ENCODE results near the gene COL5A1.
"Not testable (repeated sequence)": the region's sequence is repeated elsewhere in the genome, so short reads cannot be mapped to it uniquely, and the experiment has no call there.

COL5A1 gene

DNA sequence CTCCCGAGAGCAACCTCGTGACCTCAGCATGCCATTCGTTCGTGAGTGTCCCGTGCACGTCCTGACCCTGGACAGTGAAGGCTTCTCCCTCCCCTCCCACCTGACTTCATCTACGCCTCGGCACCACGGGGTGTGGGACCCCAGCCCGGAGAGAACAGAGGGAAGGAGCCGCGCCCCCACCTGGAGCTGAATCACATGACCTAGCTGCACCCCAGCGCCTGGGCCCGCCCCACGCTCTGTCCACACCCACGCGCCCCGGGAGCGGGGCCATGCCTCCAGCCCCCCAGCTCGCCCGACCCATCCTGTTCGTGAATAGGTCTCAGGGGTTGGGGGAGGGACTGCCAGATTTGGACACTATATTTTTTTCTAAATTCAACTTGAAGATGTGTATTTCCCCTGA lies 200.7 kb downstream of the COL5A1 start:
- no peak for DNase-seq

DNA sequence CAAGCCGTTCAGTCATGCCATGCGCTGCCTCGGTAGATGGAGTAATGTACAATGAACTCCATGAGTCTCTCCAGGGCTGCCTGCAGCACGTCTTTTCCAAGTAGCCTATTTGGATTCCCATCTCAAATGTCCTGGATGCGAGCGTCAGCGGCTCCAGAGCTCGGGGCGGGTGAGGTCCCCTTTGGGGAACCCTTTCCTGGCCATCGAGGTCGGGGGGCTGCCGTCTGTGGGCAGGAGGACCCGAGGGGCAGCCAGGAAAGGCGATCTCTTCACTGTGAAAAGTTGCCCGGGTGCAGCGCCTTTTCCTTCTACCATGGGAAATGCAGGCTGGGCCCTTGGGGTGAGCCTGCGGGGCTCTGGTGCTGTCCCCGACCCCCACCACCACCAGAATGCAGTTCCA lies 202.1 kb downstream of the COL5A1 start:
- no peak for DNase-seq

DNA sequence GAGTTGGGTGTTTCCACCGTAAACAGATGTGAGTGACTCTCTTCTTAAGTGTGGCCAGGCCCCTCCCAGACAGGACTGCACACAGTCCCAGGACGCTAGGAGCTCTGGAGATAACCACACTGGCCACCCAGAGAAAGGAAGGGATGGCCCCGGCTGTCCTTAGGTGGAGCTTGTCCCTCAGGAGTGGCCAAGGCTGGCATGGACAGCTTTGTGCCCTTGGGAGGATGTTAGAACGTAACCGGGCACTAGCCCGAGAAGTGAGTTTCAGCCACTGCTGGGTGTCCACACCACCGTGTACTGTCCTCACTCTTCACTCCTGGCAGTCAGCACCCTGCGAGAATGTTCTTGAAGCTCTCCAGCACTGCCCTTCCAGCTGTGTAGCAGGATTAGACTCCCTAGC lies 203.2 kb downstream of the COL5A1 start:
- DNase-seq, result no peak

DNA sequence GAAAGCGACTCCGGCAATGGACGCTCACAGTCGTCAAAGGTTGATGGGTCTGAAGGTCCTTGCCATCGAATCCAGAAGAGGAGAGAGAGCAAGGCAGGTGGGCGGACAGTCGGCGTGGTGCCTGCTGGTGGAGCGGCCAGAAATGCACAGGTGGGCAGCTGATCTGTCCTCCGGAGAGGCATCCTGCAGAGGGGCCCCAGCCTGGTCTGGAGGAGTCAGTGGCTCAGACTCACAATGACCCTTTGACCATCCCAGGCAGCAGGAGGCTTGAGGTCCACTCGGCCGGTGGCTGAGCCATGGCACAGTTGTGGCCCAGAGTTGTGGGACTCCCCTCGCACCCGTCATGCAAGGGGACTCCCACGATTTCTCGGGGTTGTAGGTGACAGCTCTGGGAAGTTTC lies 204.6 kb downstream of the COL5A1 start:
- DNase-seq, result no peak

DNA sequence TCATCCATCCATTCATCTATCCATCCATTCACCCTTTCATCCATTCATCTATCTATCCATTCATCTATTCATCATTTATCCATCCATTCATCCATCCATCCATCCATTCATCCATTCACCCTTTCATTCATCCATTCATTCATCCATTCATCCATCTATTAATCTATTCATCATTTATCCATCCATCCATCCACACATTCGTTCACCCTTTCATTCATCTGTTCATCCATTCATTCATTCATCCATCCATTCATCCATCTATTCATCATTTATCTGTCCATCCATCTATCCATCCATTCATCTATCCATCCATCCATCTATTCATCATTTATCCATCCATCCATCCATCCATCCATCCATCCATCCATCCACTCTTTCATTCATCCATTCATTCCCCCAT lies 205.1 kb downstream of the COL5A1 start:
- no peak for DNase-seq

DNA sequence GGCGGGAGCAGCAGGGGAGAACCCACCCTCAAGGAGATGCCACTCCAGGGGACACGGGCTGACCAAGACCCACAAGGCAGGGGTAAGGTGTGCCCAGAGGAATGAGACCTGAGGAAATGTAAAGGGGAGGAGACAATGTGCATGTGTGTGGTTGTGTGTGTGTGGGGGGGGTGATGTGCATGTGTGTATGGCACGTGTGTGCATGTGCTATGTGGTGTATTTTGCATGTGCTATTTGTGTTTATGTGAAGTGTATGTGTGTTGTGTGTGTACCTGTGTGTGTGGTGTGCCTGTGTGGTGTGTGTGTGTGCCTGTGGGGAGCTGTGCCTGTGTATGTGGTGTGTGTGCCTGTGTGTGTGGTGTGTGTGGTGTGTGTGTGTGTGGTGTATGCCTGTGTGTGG lies 205.5 kb downstream of the COL5A1 start:
- no peak for DNase-seq

DNA sequence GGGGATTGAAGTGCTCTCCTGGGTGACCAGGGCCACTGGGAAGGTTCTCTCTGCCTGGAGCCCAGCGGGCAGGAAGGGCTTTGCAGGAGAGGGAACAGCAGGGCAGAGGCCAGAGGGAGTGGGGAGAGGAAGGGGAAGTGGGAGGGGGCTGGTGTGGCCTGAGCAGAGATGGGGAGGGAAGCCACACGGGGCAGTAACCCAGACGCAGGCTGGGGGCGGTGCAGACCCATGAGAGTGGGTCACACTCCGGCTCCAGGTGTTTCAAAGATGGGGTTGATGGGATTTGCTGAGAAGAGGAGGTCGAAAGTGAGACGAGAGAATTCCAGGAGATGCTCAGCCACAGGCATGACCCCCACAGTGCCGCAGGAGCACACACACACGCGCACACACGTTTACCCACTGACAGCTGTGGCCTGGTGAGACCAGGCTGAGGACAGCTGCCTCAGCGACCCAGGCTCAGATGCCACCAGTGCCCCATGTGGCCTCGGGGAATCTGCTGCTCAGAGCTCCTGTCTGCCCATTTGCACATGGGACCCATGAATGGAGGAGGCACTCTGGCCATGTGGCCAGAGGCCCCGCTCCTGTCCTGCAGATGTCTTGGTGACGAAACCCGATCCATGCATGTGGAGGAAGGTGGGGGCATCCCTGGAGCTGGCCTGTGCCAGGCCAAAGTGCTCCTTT lies 206.3 kb downstream of the COL5A1 start:
- DNase-seq, result no peak

DNA sequence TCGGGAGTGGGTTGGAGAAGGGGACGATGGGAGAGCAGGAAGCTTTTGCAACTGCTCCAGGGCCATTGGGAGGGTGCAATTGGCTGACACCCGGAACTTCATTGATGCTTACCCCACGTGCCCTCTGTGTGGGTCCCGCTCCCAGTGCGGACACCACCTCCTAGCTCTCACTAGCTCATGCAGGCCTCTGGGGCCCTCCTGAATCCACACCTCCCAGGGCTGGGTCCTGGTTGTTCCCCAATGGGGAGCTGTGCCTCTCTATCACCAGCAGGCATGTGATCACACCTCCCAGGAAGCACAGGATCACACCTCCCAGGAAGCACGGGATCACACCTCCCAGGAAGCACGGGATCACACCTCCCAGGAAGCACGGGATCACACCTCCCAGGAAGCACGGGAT lies 206.9 kb downstream of the COL5A1 start:
- no peak for DNase-seq

DNA sequence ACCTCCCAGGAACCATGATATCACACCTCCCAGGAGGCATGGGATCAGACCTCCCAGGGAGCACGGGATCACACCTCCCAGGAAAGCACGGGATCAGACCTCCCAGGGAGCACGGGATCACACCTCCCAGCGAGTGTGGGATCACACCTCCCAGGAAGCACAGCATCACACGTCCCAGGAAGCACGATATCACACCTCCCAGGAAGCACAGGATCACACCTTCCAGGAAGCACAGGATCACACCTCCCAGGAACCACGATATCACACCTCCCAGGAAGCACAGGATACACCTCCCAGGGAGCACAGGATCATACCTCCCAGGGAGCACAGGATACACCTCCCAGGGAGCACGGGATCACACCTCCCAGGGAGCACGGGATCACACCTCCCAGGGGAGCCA lies 209.0 kb downstream of the COL5A1 start:
- DNase-seq, result no peak

DNA sequence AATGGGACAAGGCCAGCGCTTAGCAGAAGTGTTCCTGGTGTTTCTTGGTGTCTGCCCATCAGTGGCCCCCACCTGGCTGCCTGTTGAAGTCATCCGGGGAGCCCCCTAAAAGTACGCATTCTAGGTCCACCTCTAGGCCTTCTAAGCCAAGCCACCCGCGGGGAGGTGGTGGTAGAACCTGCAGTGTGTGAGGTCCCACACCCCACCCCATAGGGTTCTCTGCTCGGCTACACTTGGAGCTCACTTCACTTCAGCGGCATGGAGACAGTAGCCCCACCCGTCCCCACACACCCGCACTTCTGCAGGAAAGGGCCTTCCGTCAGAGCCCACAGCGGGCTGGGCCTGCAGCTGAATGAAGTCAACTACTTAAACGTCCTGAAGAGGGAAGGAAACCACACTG lies 209.4 kb downstream of the COL5A1 start:
- DNase-seq, result no peak

DNA sequence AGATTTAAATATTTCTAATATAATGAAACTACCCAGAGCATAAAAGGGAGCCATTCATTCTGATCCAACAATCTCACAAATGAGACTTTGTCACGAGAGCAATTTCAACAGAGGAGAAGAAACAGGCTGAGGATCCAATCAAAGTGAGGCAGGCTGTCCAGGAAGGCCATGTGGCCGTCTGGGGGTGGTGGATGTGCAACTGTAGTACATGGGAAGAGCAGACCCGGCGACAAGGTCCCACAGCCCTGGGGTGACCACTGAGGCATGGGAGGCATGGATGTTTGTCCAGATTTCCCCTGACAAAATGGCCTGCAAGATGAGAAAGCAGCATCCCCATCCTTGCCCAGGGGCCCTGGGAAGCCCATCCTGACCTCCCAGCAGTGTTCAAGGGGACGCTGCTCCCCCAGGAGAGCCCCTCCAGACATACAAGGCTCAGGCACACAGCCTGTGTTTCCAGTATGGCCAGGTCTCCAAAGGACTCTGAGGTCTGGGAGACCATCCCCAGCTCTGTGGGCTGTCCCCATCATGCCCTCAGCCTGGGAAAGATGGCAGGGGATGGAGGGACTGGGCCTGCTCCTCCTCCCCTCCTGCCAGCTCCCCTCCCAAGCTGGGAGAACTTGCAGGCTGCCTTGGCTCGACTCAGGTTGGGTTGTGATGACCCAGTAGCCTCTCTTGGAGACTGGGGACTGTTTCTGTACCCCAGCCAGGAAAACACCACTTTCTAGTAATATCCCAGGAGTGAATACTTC lies 211.5 kb downstream of the COL5A1 start:
- no peak for DNase-seq

DNA sequence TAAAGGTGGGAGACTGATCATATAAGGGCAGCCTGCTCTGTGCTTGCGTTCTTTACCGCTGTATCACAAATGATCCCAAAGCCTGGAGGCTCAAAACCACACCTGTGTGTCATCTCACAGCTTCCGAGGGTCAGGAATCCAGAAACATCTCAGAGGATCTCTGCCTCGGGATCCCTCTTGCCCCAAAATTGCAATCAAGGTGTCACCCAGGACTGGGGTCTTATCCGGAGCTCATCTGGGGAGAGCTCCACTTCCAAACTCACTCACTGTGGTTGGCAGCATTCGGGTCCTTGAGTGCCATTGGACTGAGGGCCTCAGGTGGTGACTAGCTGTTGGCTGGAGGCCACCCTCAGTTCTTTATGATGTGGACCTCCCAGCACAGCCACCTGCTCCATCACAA lies 212.3 kb downstream of the COL5A1 start:
- DNase-seq, result no peak

DNA sequence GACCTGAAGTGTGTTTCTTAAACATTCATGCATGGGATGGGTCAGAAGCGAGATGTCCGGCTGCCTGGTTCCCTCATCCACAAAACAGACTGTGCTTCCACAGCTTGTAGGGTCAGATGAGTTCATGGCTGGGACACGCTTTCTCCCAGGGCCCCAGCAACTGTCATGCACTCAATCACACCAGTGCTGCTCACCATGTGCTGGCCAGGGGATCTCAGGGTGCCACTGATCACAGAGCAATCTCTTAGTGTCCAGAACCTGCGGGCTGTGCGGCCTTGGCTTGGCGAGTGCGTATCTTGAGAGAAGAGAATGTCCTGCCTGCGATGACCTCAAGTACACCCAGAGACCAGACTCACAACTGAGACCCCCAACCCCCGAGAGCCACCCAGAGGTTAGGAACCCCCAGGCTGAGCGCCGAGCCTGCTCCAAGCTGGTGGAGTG lies 213.0 kb downstream of the COL5A1 start:
- DNase-seq, result no peak

DNA sequence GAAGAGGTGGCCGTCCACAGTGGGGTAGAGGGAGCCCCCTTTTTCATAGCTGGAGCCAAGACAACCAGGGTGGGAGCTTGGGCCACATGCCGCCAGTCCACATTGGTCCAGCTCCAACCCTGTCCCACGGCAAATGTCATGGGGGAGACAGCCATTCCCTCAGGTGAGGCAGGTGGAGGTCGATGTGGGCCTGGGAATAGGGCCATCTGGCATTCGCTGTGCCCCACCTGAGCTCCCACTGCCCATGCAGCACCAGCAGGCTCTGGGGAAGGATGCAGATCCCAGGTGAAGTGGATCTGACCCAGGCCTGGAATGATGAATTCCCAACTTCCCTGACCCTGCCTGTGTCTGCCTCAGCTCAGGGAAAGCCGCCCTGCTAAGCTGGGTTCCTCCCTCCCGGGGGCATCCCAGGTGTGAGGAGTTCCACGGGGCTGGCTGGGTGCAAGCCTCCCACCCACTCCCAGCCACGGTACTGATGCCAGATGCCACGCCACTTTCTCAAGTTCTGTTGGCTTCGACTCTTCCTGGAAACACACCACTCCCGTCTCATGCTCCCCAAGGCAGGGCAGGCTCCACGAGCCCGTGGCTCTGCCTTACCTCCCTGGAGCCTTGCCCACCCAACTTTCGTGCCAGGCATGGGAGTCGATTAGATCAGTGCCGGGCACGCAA lies 213.8 kb downstream of the COL5A1 start:
- no peak for DNase-seq

DNA sequence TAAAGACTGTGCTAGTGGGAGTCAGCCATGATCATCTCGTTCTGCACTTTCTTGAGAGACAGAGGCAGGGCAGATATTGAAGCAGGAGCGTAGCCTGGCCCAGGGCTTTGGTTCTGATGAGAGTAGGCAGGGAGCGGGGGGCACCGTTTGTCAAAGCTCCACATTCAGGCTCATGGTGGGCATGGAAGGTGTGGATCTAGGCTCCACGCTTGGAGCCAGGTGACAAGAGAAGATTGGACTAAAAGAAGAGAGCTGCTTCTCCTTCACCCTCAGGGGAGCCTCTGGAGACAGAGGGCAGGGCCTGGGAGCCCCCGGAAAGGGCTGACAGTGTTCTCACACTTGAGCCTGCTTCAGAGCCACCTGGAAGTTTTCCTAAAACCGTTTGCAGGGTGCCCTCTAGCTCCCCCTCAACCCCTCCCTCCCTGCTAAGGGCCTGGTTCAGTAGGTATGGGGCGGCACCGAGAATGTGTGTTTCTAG lies 214.3 kb downstream of the COL5A1 start:
- no peak for DNase-seq

DNA sequence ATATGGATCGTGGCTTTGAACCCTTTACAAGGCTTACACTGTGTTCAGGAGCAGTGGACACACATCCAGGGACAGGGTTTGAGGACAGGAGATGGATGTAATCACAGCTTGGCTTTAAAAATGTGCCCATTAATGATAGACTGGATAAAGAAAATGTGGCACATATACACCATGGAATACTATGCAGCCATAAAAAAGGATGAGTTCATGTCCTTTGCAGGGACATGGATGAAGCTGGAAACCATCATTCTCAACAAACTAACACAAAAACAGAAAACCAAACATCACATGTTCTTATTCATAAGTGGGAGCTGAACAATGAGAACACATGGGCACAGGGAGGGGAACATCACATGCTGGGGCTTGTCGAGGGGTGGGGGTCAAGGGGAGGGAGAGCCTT lies 215.8 kb downstream of the COL5A1 start:
- not testable (repeated sequence) for DNase-seq

DNA sequence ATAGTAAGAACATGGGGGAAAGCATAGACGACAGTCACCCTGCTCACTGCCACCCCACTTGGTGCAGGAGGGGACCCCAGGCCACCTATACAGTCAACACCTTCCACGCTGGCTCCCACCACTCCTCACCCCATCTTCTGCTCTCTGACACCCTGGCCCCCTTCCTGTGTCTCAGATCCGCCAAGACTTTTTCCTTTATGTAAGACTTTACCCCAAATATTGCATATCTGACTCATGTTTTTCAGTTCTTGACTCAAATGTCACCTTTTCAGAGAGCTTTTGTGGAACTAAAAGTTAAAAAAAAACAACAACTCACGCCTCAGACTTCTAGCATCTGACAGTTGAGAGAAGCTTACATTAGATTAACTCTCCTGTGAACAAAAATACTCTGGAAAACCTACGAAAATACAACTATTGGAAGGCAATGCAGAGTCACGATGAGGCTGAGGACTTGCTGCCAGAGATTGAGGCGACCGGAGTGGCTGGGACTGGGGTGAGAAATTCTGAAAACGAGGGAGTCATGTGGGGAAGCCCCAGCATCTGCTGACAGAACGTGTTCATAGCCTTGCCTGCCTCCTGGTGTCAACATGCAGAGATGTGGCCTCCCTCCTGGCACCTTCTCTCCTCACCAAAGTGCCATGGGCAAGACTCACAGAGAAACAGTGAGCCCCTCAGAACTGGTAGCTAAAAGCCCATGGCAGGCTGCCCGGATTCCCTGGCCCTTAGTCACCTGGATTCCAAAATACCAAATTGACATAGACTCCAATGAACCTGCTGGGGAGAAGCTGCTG lies 216.6 kb downstream of the COL5A1 start:
- DNase-seq, result no peak

DNA sequence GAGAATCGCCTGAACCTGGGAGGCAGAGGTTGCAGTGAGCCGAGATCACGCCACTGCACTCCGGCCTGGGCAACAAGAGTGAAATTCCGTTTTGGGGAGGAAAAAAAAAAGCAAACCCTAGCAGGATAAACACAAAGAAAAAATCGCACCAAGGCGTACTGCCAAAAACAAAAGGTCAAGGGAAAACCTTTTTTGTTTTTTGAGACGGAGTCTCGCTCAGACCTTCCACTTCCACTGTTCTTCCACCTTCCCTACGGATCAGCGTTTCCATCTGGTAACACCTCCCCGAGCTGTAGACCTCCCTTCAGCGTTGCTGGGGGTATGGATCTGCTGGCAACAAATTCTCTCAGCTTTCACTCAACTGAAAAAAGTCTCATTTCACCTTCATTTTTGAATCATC lies 218.9 kb downstream of the COL5A1 start:
- no peak for DNase-seq

DNA sequence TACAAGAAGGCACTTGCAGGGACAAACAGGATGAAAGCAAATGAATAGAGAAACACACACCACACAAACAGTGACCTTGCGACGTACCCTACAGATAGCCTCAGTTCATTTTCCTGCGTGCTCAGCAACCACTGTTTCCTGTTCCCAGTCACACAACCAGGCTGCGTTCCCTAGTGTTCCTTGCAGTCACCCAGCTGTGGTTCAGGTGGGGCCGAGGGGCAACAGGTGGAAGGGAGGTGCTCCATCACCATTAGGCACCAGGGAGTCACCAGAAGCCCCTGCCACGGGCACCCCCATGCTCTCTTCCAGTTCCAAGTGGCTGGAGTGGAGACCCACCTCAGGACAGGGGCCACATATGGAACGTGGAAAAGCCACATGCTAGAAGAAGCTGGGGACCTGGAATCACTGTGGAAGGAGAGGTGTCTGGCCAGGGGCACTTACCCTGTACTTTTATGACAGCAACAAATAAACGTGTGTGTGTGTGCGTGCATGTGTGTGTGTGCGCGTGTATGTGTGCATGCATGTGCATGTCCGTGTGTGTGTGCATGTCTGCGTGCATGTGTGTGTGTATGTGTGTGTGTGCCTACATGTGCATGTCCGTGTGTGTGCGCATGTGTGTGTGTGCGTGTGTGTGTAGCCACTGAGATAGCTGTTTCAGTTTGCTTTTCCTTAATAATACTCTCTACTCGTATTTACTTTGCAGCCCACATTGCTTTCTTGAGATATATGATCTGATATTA lies 220.2 kb downstream of the COL5A1 start:
- DNase-seq, result no peak

DNA sequence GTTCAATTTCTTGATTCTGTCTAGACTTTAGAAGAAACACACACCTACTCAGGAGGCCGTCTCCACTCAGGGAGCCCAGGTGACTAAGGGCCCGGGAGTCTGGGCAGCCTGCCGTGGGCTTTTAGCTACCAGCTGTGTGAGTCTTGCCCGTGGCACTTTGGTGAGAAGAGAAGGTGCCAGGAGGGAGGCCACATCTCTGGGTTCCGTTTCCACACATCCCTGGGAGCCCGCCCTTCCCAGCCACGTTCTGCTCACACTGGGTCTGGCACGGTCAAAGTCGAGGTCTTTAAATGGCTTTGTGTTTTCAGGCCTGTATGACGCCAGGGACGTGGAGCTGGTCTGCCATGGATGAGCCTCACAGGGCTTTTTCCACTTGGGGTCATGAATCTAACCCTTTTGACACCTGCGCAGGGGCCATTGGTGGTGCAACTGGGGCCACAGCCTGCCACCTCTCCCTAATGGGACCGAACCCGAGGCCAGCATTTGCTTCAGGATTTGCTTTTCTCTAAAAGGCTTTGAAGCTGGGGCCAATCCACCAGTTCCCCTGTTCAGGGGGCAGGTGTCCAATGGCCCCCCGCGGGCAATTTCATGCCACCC lies 221.8 kb downstream of the COL5A1 start:
- no peak for DNase-seq

DNA sequence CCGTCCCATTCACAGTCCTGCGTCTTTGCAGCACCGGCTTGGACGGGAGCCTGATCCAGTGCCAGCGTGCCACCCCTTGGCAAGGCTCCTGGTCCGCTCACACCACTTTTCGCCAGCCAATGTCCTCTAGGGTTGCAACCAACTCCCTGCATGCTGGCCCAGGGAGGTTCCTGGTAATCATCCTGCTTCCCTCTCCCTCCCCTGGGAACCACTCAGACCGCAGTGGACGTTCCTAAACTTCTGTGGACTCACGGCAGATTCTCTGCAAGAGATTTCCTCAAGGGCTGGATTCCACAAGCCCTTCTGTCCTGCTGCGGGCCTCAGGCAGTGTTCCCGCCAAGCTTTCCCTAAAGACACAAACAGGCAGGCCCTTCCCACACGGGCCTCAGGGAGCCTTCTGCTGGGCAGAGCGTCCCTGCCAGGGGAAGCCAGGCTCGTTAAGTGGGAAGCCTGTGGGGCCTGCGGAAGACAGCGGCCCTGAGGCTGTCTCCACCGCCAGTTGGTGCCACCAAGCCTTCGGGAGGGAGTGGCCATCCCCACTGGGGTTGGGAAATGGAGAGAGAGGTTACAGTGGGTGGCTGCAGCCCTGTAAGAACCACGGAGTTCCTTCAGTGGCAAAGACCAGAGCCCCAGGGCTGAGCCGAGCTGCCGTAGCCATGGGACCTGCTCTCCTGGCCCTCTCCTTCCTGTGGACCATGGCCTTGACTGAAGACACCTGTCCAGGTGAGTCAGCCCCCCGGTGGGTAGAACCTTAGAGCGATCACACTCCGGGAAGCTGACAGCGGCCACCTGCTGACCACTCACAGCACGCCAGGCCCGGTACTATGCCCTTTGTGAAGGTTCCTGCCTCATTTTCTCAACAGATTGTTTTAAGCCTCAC lies 222.6 kb downstream of the COL5A1 start:
- no peak for DNase-seq

Measured in eye (tissue), 1 donor.